ENCODE measurements around the gene ANKH.

The ANKH gene

DNA sequence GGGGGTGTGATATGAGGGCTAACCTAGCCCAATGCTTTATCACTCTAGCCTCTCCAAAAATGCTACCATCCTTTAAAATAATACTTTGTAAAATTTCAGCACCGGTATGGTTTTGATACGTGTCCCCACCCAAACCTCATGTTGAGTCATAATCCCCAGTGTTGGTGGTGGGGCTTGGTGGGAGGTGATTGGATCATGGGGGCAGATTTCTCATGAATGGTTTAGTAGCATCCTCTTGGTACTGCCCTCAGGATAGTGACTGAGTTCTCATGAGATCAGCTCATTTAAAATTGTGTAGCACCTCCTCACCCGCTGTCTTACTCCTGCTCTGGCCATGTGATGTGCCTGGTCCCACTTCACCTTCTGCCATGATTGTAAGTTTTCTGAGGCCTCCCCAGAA, 35.0 kb upstream of the ANKH start:
- H3K4ac ChIP-seq (ENCODE audit: low read depth, low read length) = no peak overlapping the region
- WGBS (ENCODE audit: extremely low coverage, insufficient coverage, low lambda C conversion rate) = no CpG with 5 or more reads among the region's 3 CpGs
- DNase-seq = no peak
- H2BK5ac ChIP-seq (ENCODE audit: low read length) = no peak overlapping the region
- no peak overlapping the region for H2BK15ac ChIP-seq (replicated peaks; ENCODE audit: low read depth)
- no peaks in the 10 kb centered on the region for H3K4me1 ChIP-seq (ENCODE audit: control insufficient read depth, low read depth, low read length)
- H2AK5ac ChIP-seq (ENCODE audit: low read length) = no peak overlapping the region
- H3K79me2 ChIP-seq (ENCODE audit: control insufficient read depth, insufficient read depth, low read length) = no peaks in the 10 kb centered on the region
- no peak overlapping the region for H4K5ac ChIP-seq (ENCODE audit: low read length)
- H3K56ac ChIP-seq (ENCODE audit: low read length) = no peak overlapping the region
- no peak overlapping the region for H2BK120ac ChIP-seq (ENCODE audit: low read depth, low read length)
- no peaks in the 10 kb centered on the region for H3K79me1 ChIP-seq (ENCODE audit: low read length)
- H3K4me3 ChIP-seq (ENCODE audit: low read length) = no peak overlapping the region
- H3K4me2 ChIP-seq (ENCODE audit: low read length) = no peak overlapping the region
- H3K18ac ChIP-seq (ENCODE audit: low read length) = no peak overlapping the region
- H3K36me3 ChIP-seq (ENCODE audit: control insufficient read depth, insufficient read depth, low read length) = no peaks in the 10 kb centered on the region
- no peaks in the 10 kb centered on the region for H3K27me3 ChIP-seq (ENCODE audit: insufficient read depth, low read length, poor library complexity)
- H3K23ac ChIP-seq (ENCODE audit: low read length) = no peak overlapping the region
- H3K27ac ChIP-seq (ENCODE audit: low read depth, low read length) = no peak overlapping the region
- H4K8ac ChIP-seq (ENCODE audit: low read depth, low read length) = no peak overlapping the region
- H3K9ac ChIP-seq (ENCODE audit: low read length) = no peak overlapping the region

DNA sequence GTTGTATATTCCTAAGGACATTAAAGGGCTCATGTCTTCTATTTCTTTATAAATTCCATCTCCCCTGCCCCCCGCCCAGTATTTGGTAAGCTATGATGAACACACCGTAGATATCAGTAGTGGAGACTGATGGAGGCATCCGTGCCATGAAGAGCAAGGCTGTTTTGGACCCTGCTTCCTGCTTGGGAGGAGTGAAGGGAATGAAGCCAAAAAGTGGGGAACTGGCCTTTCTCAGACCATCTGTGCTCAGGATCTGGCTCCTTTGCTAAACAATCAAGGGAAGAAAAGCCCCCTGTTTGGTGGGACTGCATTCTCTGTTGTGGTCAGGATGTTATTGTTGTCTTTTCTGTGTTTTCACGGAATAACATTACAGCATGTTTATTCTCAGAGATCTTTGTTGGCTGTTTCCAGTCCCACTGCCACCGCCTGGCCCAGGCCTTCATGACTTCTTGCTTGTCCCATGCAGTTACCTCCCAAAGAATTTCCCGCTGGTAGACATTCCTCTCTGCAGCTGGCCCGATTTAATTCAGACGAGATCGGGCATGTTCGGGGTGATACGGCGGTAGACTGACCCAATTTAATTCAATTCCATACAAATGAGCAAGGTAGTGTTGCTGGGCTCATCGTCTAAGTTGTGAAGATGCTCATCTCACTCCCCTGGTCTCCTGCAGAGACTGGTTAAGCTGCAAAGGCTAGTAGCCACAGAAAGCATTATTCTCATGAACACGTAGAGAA, 31.4 kb upstream of the ANKH start:
- H3K4me2 ChIP-seq (ENCODE audit: low read length) = no peak overlapping the region
- H3K4me3 ChIP-seq (ENCODE audit: low read length) = no peak overlapping the region
- H3K4ac ChIP-seq (ENCODE audit: low read depth, low read length) = no peak overlapping the region
- no peaks in the 10 kb centered on the region for H3K36me3 ChIP-seq (ENCODE audit: control insufficient read depth, insufficient read depth, low read length)
- no CpG with 5 or more reads among the region's 14 CpGs for WGBS (ENCODE audit: extremely low coverage, insufficient coverage, low lambda C conversion rate)
- H3K4me1 ChIP-seq (ENCODE audit: control insufficient read depth, low read depth, low read length) = no peaks in the 10 kb centered on the region
- no peaks in the 10 kb centered on the region for H3K27me3 ChIP-seq (ENCODE audit: insufficient read depth, low read length, poor library complexity)
- H3K79me1 ChIP-seq (ENCODE audit: low read length) = no peaks in the 10 kb centered on the region
- H3K18ac ChIP-seq (ENCODE audit: low read length) = peak overlapping the region; percentile 21
- H4K5ac ChIP-seq (ENCODE audit: low read length) = no peak overlapping the region
- H2BK15ac ChIP-seq (replicated peaks; ENCODE audit: low read depth) = no peak overlapping the region
- no peak overlapping the region for H2BK120ac ChIP-seq (ENCODE audit: low read depth, low read length)
- no peaks in the 10 kb centered on the region for H3K79me2 ChIP-seq (ENCODE audit: control insufficient read depth, insufficient read depth, low read length)
- no peak overlapping the region for H4K8ac ChIP-seq (ENCODE audit: low read depth, low read length)
- H2BK5ac ChIP-seq (ENCODE audit: low read length) = no peak overlapping the region
- no peak overlapping the region for H3K9ac ChIP-seq (ENCODE audit: low read length)
- H3K23ac ChIP-seq (ENCODE audit: low read length) = no peak overlapping the region
- peak; percentile 12 for DNase-seq
- no peak overlapping the region for H2AK5ac ChIP-seq (ENCODE audit: low read length)
- no peak overlapping the region for H3K27ac ChIP-seq (ENCODE audit: low read depth, low read length)
- H3K56ac ChIP-seq (ENCODE audit: low read length) = no peak overlapping the region

DNA sequence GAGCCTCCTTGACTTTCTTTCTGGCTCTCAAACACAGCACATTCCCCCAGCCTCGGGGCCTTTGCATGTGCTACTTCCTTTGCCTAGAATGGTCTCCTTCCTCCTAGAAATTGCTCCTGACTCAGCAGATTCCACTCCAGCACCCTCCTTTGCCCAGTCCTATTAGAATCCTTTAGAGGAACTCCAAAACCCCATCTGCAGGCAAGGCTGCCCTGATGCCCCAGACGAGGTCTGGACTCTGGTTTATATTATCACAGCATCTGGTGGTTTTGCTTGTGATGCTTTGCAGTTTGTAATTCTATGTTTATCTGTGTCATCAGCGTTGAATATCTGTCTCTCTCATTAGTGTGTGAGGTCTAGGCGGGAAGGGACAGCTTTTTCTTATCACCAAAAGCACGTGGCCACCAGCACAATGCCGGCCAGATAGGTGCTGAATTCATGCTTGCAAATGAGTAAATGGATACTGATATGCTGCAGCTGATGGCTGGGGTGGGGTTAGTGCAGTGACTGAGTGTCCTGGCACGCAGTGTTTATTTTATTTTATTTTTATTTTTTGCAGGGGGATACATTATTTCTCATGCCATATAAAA, 30.0 kb upstream of the ANKH start:
- H2BK120ac ChIP-seq (ENCODE audit: low read depth, low read length) = no peak overlapping the region
- H3K23ac ChIP-seq (ENCODE audit: low read length) = no peak overlapping the region
- H3K56ac ChIP-seq (ENCODE audit: low read length) = no peak overlapping the region
- H4K5ac ChIP-seq (ENCODE audit: low read length) = no peak overlapping the region
- no peak overlapping the region for H3K4ac ChIP-seq (ENCODE audit: low read depth, low read length)
- no peak overlapping the region for H3K18ac ChIP-seq (ENCODE audit: low read length)
- H3K27me3 ChIP-seq (ENCODE audit: insufficient read depth, low read length, poor library complexity) = no peaks in the 10 kb centered on the region
- H3K9ac ChIP-seq (ENCODE audit: low read length) = no peak overlapping the region
- no peak overlapping the region for H4K8ac ChIP-seq (ENCODE audit: low read depth, low read length)
- no peak overlapping the region for H3K4me2 ChIP-seq (ENCODE audit: low read length)
- H2AK5ac ChIP-seq (ENCODE audit: low read length) = no peak overlapping the region
- H3K4me3 ChIP-seq (ENCODE audit: low read length) = no peak overlapping the region
- no peaks in the 10 kb centered on the region for H3K4me1 ChIP-seq (ENCODE audit: control insufficient read depth, low read depth, low read length)
- no CpG with 5 or more reads among the region's 7 CpGs for WGBS (ENCODE audit: extremely low coverage, insufficient coverage, low lambda C conversion rate)
- H3K79me2 ChIP-seq (ENCODE audit: control insufficient read depth, insufficient read depth, low read length) = no peaks in the 10 kb centered on the region
- H3K36me3 ChIP-seq (ENCODE audit: control insufficient read depth, insufficient read depth, low read length) = no peaks in the 10 kb centered on the region
- no peaks in the 10 kb centered on the region for H3K79me1 ChIP-seq (ENCODE audit: low read length)
- no peak overlapping the region for H2BK15ac ChIP-seq (replicated peaks; ENCODE audit: low read depth)
- peak; percentile 78 for DNase-seq
- H3K27ac ChIP-seq (ENCODE audit: low read depth, low read length) = peak overlapping the region; percentile 61
- peak overlapping the region; percentile 20 for H2BK5ac ChIP-seq (ENCODE audit: low read length)

DNA sequence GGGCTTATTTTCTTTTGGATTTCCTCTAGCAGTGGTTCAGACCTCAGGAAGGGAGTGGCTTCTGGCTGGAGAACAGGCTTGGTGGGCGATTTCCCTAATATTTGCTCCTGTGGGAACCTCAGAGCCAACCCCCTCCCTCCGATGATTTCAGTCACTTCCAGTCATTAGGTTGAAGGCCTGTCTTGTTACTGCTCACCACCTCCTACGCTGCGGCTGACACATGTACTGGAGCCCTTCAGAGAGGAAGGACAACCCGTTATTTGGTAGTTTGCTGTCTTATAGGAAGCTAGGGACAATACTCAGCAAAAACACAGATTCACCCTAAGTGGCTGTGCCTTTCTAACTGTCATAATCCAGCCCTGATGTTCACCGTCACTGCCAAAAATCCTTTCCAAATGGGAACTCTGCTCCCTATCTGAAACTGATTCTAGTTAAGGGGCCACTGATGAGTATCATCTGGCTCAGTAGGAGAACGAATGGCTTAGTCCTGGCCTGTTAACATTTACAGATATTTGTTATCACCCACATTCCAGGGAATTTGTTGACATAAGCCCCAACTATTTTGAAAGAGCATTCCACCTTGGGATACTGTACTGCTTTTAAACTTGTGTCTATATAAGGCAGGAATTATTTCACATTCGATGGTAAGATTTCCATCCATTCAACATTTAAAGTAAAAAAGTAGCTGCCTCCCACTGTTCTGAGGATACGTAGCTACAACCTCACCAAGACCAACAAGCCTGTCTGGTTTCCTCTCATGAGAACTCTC, 29.3 kb upstream of the ANKH start:
- Histone ChIP-seq H2AK5ac (ENCODE audit: low read length) (no peak overlapping the region), H4K5ac (ENCODE audit: low read length) (no peak overlapping the region), H3K56ac (ENCODE audit: low read length) (peak overlapping the region; percentile 47), H3K27ac (ENCODE audit: low read depth, low read length) (peak overlapping the region; percentile 61), H3K4ac (ENCODE audit: low read depth, low read length) (peak overlapping the region; percentile 26), H3K9ac (ENCODE audit: low read length) (no peak overlapping the region), H3K4me1 (ENCODE audit: control insufficient read depth, low read depth, low read length) (no peaks in the 10 kb centered on the region), H3K18ac (ENCODE audit: low read length) (no peak overlapping the region), H3K4me3 (ENCODE audit: low read length) (no peak overlapping the region), H2BK5ac (ENCODE audit: low read length) (peak overlapping the region; percentile 69), H2BK15ac (replicated peaks; ENCODE audit: low read depth) (no peak overlapping the region), H3K23ac (ENCODE audit: low read length) (no peak overlapping the region), H2BK120ac (ENCODE audit: low read depth, low read length) (no peak overlapping the region), H3K27me3 (ENCODE audit: insufficient read depth, low read length, poor library complexity) (no peaks in the 10 kb centered on the region), H3K79me1 (ENCODE audit: low read length) (no peaks in the 10 kb centered on the region), H3K4me2 (ENCODE audit: low read length) (no peak overlapping the region), H3K36me3 (ENCODE audit: control insufficient read depth, insufficient read depth, low read length) (no peaks in the 10 kb centered on the region), H3K79me2 (ENCODE audit: control insufficient read depth, insufficient read depth, low read length) (no peaks in the 10 kb centered on the region), H4K8ac (ENCODE audit: low read depth, low read length) (no peak overlapping the region)
- no CpG with 5 or more reads among the region's 9 CpGs for WGBS (ENCODE audit: extremely low coverage, insufficient coverage, low lambda C conversion rate)
- peak; percentile 76 for DNase-seq

DNA sequence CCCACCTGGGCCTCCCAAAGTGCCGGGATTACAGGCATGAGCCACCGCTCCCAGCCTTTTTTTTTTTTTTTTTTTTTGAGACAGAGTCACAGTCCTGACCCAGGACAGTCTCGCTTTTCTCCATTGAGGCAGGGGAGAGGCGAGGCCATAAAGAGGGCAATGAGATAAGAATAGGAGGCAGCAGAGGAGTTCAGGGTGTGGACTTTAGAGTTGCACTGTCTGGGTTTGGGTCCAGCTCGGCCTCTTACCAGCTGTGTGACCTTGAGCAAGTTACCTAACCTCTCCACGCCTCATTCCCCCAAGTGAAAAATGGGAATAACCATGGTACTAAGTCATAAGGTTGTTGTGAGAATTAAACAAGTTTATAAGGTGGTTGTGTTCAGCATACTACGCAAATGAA, 24.6 kb upstream of the ANKH start:
- Histone ChIP-seq H3K27me3 (ENCODE audit: insufficient read depth, low read length, poor library complexity) (no peaks in the 10 kb centered on the region), H3K18ac (ENCODE audit: low read length) (no peak overlapping the region), H3K4ac (ENCODE audit: low read depth, low read length) (no peak overlapping the region), H3K9ac (ENCODE audit: low read length) (no peak overlapping the region), H3K79me1 (ENCODE audit: low read length) (no peaks in the 10 kb centered on the region), H3K36me3 (ENCODE audit: control insufficient read depth, insufficient read depth, low read length) (no peaks in the 10 kb centered on the region), H2BK120ac (ENCODE audit: low read depth, low read length) (no peak overlapping the region), H4K5ac (ENCODE audit: low read length) (no peak overlapping the region), H4K8ac (ENCODE audit: low read depth, low read length) (no peak overlapping the region), H3K27ac (ENCODE audit: low read depth, low read length) (no peak overlapping the region), H3K4me1 (ENCODE audit: control insufficient read depth, low read depth, low read length) (no peaks in the 10 kb centered on the region), H3K56ac (ENCODE audit: low read length) (no peak overlapping the region), H3K4me2 (ENCODE audit: low read length) (no peak overlapping the region), H3K23ac (ENCODE audit: low read length) (no peak overlapping the region), H2AK5ac (ENCODE audit: low read length) (no peak overlapping the region), H3K79me2 (ENCODE audit: control insufficient read depth, insufficient read depth, low read length) (no peaks in the 10 kb centered on the region), H2BK15ac (replicated peaks; ENCODE audit: low read depth) (no peak overlapping the region), H3K4me3 (ENCODE audit: low read length) (no peak overlapping the region), H2BK5ac (ENCODE audit: low read length) (no peak overlapping the region)
- no CpG with 5 or more reads among the region's 7 CpGs for WGBS (ENCODE audit: extremely low coverage, insufficient coverage, low lambda C conversion rate)
- no peak for DNase-seq
